Stimulated activated naive CD8-positive, alpha-beta T cell treated with anti-CD3 and anti-CD28 coated beads, Interleukin-15, Interleukin-2, amounts not matched to agents 100 ng/mL and 50 ng/mL, for 24 hours (primary cell): Measurements from ENCODE around the gene SNAP25.
A peak's percentile ranks its signal among the peaks of the same experiment; 100 is the strongest.

Experiments used
- H3K27ac Mint-ChIP-seq: one replicate; pipeline ENCODE4 v1.8.0; 2021; ENCODE audit warnings: mild to moderate bottlenecking, mixed read lengths
- H3K27me3 Mint-ChIP-seq: one replicate; pipeline ENCODE4 v1.8.0; 2021; ENCODE audit warnings: mixed read lengths
- H3K36me3 Mint-ChIP-seq: one replicate; pipeline ENCODE4 v1.8.0; 2021; ENCODE audit warnings: low read depth, mixed read lengths
- H3K4me1 Mint-ChIP-seq: one replicate; pipeline ENCODE4 v1.8.0; 2021; ENCODE audit warnings: low read depth, mixed read lengths
- H3K4me3 Mint-ChIP-seq: one replicate; pipeline ENCODE4 v1.8.0; 2021; ENCODE audit warnings: mild to moderate bottlenecking, mixed read lengths
- H3K9me3 Mint-ChIP-seq: one replicate; pipeline ENCODE4 v1.8.0; 2021; ENCODE audit warnings: mixed read lengths

The SNAP25 gene

GRCh38 chr20:10342152-10342551 is 123.5 kb downstream of the SNAP25 start:
- no peaks in the 10 kb centered on the region for H3K36me3 Mint-ChIP-seq
- H3K4me1 Mint-ChIP-seq: peaks cover 4% of the 10 kb centered on the region
- no peak overlapping the region for H3K27ac Mint-ChIP-seq
- no peaks in the 10 kb centered on the region for H3K9me3 Mint-ChIP-seq
- peaks cover 34% of the 10 kb centered on the region for H3K27me3 Mint-ChIP-seq
- no peak overlapping the region for H3K4me3 Mint-ChIP-seq

DNA sequence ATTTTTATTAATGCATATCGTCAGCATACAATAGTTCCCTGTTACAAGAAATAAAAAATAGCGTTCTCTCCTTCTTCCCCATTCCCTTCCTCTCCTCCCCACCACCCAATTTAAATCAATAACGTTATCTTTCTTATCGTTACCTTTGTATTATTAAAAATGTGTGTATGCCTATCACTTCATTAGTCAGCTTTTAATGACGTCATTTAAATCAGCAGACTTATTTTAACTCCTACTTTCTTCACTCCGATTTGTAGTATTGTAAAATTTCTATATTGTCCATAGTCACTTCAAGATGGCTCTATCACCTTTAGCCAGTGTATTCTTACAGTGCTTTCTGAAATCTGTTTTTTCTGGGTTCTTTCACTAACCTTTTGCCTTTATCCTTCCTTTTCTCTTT is 126.3 kb downstream of the SNAP25 start:
- no peaks in the 10 kb centered on the region for H3K9me3 Mint-ChIP-seq
- H3K36me3 Mint-ChIP-seq: no peaks in the 10 kb centered on the region
- H3K27ac Mint-ChIP-seq: no peak overlapping the region

GRCh38 chr20:10347086-10347880 is 128.7 kb downstream of the SNAP25 start:
- Mint-ChIP-seq H3K27ac (no peak overlapping the region), H3K9me3 (no peaks in the 10 kb centered on the region), H3K36me3 (no peaks in the 10 kb centered on the region), H3K27me3 (peaks cover 11% of the 10 kb centered on the region), H3K4me3 (no peak overlapping the region), H3K4me1 (peaks cover 19% of the 10 kb centered on the region)

More for the DNA sequence above, 126.3 kb downstream of the SNAP25 start:
- Mint-ChIP-seq H3K4me1 (peaks cover under 1% of the 10 kb centered on the region), H3K4me3 (no peak overlapping the region), H3K27me3 (peaks cover 12% of the 10 kb centered on the region)

DNA sequence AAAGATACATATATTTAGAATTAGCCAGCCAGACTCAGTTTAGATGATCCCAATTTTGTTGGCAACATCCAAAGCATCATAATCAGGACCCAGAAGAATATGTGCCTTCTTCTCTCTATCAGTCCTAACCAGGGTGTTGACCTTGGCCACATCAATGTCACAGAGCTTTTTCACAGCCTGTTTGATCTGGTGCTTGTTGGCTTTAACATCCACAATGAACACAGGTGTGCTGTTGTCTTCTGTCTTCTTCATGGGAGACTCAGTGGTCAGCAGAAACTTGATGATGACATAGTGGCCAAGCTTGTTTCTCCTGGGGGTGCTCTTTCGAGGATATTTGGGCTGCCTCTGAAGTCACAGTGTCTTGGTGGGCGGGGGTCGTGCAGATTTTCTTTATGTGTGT is 130.5 kb downstream of the SNAP25 start:
- H3K4me3 Mint-ChIP-seq: no peak overlapping the region
- H3K4me1 Mint-ChIP-seq: peaks cover 30% of the 10 kb centered on the region
- H3K9me3 Mint-ChIP-seq: no peaks in the 10 kb centered on the region
- peaks cover 4% of the 10 kb centered on the region for H3K27me3 Mint-ChIP-seq
- no peaks in the 10 kb centered on the region for H3K36me3 Mint-ChIP-seq
- no peak overlapping the region for H3K27ac Mint-ChIP-seq

- no peaks in the 10 kb centered on the region for H3K9me3 Mint-ChIP-seq
- H3K4me3 Mint-ChIP-seq: peak overlapping the region; percentile 27
- peak overlapping the region; percentile 85 for H3K27ac Mint-ChIP-seq
- H3K36me3 Mint-ChIP-seq: no peaks in the 10 kb centered on the region
- H3K27me3 Mint-ChIP-seq: peaks cover under 1% of the 10 kb centered on the region
- peaks cover 30% of the 10 kb centered on the region for H3K4me1 Mint-ChIP-seq
These were observed 131.7 kb downstream of the SNAP25 start for GRCh38 chr20:10350188-10350842.

DNA sequence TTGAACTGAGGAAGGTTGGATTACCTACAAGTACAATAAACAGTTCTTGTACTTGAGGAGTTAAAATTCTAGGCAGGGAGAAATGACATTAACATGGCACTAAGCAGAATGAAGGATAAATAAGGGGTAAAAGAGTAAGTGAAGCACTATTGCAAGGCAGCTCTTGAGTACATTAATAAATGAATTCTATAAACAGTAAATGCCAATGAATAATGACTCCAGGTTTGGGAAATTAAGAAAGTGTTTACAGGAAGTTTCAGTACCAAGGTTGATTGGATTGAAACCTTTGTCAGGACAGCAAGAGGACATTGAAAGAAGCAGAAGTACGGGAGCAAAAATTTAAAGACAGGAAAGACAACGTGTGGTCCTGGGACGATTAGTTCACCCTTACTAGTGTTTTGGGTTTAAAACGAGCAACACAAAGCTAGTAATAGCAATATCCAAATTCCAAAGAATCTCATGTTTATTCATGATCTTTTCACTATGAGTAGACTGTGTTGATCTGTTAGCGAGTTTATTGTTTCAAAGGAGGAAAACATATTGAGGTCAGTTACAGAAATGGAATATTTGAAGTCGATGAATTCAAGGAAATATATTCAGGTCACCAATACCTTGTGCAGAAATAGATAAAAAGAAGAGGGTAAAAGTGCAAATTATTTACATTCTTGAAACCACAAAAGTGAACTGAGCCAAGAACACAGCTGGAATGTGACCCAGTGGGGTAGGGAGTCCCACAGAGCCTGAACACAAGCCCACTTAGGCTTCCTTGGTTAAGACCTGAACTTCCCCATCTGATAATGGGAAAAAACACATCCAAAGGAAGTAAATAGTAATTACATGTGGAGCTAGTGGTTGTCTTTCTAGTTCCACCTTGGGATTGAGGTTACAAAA is 134.5 kb downstream of the SNAP25 start:
- Mint-ChIP-seq H3K27me3 (no peaks in the 10 kb centered on the region), H3K4me3 (no peak overlapping the region), H3K9me3 (no peaks in the 10 kb centered on the region), H3K4me1 (peaks cover 30% of the 10 kb centered on the region), H3K36me3 (no peaks in the 10 kb centered on the region), H3K27ac (no peak overlapping the region)

DNA sequence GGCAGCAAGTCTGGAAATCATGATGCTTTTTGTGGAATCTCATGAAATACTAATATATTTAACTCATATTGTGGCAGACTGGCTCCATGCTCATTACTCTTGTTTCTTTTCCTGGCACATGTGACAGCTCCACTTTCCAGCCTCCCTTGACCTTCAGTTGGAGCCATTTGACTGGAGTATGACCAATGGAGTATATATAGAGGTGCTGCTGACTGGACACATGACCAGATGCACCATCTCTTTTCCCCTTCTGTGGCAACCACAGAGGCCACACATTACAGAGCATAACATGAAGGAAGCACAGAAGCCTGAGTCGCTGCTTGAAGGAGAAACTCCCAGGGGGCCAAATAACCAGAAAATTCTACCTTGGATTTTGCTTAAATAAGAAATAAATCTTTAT is 138.0 kb downstream of the SNAP25 start:
- H3K9me3 Mint-ChIP-seq: no peaks in the 10 kb centered on the region
- no peak overlapping the region for H3K4me3 Mint-ChIP-seq

More for the DNA sequence above, 138.0 kb downstream of the SNAP25 start:
- H3K27me3 Mint-ChIP-seq: no peaks in the 10 kb centered on the region
- peaks cover 14% of the 10 kb centered on the region for H3K4me1 Mint-ChIP-seq
- no peaks in the 10 kb centered on the region for H3K36me3 Mint-ChIP-seq
- no peak overlapping the region for H3K27ac Mint-ChIP-seq
